ENCODE results near the gene HIF1AN.

DNA sequence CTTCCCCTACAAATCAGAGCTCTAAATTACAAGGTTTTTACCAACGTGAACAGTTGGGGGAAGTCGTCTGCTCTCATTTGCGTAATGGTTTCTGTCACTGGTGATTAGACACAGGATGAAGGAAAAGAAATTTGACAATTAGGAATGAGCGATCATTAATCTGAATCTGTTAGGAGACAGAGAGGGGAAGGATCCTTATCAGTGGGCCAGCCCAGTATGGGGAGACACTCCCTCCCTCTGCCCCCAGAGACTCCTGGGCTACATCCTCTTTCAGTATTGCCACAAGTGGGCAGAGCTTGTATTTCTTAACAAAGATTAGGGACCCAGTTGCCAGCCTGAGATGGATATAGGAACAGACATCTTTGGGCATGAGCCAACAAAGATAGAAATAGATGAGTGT lies 15.5 kb downstream of the HIF1AN start:
- TF ChIP-seq POLR2A (IDR thresholded peaks at IDR 0.05; ENCODE audit: low read length): no peak
- no peak for TF ChIP-seq GATA1 (IDR thresholded peaks at IDR 0.05; ENCODE audit: low read depth, low read length)

Data from erythroblast (primary cell).